Neural cell (in vitro differentiated cells): ENCODE measurements around the gene GATAD2A.
"Not testable (repeated sequence)": the region's sequence is repeated elsewhere in the genome, so short reads cannot be mapped to it uniquely, and the experiment has no call there.

Experiments used
- EP300 ChIP-seq: fragments of 450-650 bp; conservative IDR thresholded peaks from 2 replicates; pipeline ENCODE4 v1.6.1; 2014; ENCODE audit warnings: antibody characterized with exemption, mild to moderate bottlenecking, moderate library complexity; ENCODE audit not compliant: poor library complexity, severe bottlenecking
- EZH2 ChIP-seq: fragments of 200-600, 300-800 bp; shearing (Covaris generic), sonication (generic); IDR thresholded peaks from 2 replicates; pipeline ENCODE4 v1.6.1; 2014; ENCODE audit warnings: antibody characterized with exemption, low read length, borderline replicate concordance, mild to moderate bottlenecking; ENCODE audit not compliant: insufficient read depth, poor library complexity, severe bottlenecking
- MXI1 ChIP-seq: fragments of 450-650 bp; conservative IDR thresholded peaks from 2 replicates; pipeline ENCODE4 v1.6.1; 2014; ENCODE audit warnings: antibody characterized with exemption, mild to moderate bottlenecking; ENCODE audit not compliant: poor library complexity, severe bottlenecking
- POLR2AphosphoS5 ChIP-seq: IDR thresholded peaks from 2 replicates; pipeline ENCODE4 v1.6.1; 2012
- RAD21 ChIP-seq: fragments of 450-650 bp; conservative IDR thresholded peaks from 2 replicates; pipeline ENCODE4 v1.6.1; 2014; ENCODE audit warnings: antibody characterized with exemption, mild to moderate bottlenecking, moderate library complexity
- SMC3 ChIP-seq: fragments of 450-650 bp; conservative IDR thresholded peaks from 2 replicates; pipeline ENCODE4 v1.6.1; 2014; ENCODE audit warnings: antibody characterized with exemption, mild to moderate bottlenecking, moderate library complexity; ENCODE audit not compliant: poor library complexity
- TAF1 ChIP-seq: IDR thresholded peaks from 2 replicates; pipeline ENCODE4 v1.6.1; 2012; ENCODE audit warnings: low read depth
- TF ChIP-seq, protein P1 (sequence below): fragments of 450-650 bp; IDR thresholded peaks from 2 replicates; pipeline ENCODE4 v1.5.1; 2014; ENCODE audit warnings: antibody characterized with exemption, mild to moderate bottlenecking, moderate library complexity; ENCODE audit not compliant: poor library complexity, severe bottlenecking
- TF ChIP-seq, protein P2 (sequence below): IDR thresholded peaks from 2 replicates; pipeline ENCODE4 v1.6.1; 2012; ENCODE audit warnings: borderline replicate concordance

DNA sequence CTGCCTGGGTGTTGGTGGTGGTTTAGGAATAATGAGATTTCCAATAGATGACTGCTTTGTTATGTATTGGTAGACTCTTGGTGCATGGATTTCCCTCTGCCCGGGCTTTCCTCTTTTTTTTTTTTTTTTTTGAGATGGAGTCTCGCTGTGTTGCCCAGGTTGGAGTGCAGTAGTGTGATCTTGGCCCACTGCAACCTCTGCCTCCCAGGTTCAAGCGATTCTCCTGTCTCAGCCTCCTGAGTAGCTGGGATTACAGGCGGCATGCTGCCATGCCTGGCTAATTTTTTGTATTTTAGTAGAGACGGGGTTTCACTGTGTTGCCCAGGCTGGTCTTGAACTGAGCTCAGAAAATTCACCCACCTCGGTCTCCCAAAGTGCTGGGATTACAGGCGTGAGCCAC lies 11.1 kb upstream of the GATAD2A start:
- not testable (repeated sequence) for TF ChIP-seq EP300, RAD21, EZH2, TAF1, MXI1, SMC3, POLR2AphosphoS5
- TF ChIP-seq, protein P1, sequence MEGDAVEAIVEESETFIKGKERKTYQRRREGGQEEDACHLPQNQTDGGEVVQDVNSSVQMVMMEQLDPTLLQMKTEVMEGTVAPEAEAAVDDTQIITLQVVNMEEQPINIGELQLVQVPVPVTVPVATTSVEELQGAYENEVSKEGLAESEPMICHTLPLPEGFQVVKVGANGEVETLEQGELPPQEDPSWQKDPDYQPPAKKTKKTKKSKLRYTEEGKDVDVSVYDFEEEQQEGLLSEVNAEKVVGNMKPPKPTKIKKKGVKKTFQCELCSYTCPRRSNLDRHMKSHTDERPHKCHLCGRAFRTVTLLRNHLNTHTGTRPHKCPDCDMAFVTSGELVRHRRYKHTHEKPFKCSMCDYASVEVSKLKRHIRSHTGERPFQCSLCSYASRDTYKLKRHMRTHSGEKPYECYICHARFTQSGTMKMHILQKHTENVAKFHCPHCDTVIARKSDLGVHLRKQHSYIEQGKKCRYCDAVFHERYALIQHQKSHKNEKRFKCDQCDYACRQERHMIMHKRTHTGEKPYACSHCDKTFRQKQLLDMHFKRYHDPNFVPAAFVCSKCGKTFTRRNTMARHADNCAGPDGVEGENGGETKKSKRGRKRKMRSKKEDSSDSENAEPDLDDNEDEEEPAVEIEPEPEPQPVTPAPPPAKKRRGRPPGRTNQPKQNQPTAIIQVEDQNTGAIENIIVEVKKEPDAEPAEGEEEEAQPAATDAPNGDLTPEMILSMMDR: not testable (repeated sequence)
- TF ChIP-seq, protein P2, sequence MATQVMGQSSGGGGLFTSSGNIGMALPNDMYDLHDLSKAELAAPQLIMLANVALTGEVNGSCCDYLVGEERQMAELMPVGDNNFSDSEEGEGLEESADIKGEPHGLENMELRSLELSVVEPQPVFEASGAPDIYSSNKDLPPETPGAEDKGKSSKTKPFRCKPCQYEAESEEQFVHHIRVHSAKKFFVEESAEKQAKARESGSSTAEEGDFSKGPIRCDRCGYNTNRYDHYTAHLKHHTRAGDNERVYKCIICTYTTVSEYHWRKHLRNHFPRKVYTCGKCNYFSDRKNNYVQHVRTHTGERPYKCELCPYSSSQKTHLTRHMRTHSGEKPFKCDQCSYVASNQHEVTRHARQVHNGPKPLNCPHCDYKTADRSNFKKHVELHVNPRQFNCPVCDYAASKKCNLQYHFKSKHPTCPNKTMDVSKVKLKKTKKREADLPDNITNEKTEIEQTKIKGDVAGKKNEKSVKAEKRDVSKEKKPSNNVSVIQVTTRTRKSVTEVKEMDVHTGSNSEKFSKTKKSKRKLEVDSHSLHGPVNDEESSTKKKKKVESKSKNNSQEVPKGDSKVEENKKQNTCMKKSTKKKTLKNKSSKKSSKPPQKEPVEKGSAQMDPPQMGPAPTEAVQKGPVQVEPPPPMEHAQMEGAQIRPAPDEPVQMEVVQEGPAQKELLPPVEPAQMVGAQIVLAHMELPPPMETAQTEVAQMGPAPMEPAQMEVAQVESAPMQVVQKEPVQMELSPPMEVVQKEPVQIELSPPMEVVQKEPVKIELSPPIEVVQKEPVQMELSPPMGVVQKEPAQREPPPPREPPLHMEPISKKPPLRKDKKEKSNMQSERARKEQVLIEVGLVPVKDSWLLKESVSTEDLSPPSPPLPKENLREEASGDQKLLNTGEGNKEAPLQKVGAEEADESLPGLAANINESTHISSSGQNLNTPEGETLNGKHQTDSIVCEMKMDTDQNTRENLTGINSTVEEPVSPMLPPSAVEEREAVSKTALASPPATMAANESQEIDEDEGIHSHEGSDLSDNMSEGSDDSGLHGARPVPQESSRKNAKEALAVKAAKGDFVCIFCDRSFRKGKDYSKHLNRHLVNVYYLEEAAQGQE: not testable (repeated sequence)
